BE2C (cell line): ENCODE results near the gene PHACTR3.

Experiments
- DNase-seq: peaks from one replicate; pipeline ENCODE4 v3.0.0-alpha.2; 2020
- H3K27me3 ChIP-seq: fragments of 250-450 bp; sonication (Bioruptor Pico); 2 replicates; pipeline ENCODE4 v1.5.1; 2020; ENCODE audit warnings: mild to moderate bottlenecking
- H3K36me3 ChIP-seq: fragments of 250-450 bp; sonication (Bioruptor Pico); 2 replicates; pipeline ENCODE4 v1.5.1; 2020; ENCODE audit warnings: mild to moderate bottlenecking
- H3K4me1 ChIP-seq: fragments of 250-450 bp; sonication (Bioruptor Pico); 2 replicates; pipeline ENCODE4 v1.5.1; 2020
- H3K4me3 ChIP-seq: 2 replicates; pipeline ENCODE4 v1.5.1; 2011; ENCODE audit warnings: low read depth, low read length
- H3K9me3 ChIP-seq: fragments of 250-450 bp; sonication (Bioruptor Pico); 2 replicates; pipeline ENCODE4 v1.5.1; 2020
- TF ChIP-seq, protein P1 (sequence below): IDR thresholded peaks from 2 replicates; pipeline ENCODE4 v1.5.1; 2012; ENCODE audit warnings: mild to moderate bottlenecking, low read depth, low read length

The PHACTR3 gene

GRCh38 chr20:59821201-59821600 lies 216.9 kb downstream of the PHACTR3 start:
- TF ChIP-seq, protein P1, sequence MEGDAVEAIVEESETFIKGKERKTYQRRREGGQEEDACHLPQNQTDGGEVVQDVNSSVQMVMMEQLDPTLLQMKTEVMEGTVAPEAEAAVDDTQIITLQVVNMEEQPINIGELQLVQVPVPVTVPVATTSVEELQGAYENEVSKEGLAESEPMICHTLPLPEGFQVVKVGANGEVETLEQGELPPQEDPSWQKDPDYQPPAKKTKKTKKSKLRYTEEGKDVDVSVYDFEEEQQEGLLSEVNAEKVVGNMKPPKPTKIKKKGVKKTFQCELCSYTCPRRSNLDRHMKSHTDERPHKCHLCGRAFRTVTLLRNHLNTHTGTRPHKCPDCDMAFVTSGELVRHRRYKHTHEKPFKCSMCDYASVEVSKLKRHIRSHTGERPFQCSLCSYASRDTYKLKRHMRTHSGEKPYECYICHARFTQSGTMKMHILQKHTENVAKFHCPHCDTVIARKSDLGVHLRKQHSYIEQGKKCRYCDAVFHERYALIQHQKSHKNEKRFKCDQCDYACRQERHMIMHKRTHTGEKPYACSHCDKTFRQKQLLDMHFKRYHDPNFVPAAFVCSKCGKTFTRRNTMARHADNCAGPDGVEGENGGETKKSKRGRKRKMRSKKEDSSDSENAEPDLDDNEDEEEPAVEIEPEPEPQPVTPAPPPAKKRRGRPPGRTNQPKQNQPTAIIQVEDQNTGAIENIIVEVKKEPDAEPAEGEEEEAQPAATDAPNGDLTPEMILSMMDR: no peak
- H3K36me3 ChIP-seq: no peaks in the 10 kb centered on the region
- H3K27me3 ChIP-seq: no peaks in the 10 kb centered on the region

DNA sequence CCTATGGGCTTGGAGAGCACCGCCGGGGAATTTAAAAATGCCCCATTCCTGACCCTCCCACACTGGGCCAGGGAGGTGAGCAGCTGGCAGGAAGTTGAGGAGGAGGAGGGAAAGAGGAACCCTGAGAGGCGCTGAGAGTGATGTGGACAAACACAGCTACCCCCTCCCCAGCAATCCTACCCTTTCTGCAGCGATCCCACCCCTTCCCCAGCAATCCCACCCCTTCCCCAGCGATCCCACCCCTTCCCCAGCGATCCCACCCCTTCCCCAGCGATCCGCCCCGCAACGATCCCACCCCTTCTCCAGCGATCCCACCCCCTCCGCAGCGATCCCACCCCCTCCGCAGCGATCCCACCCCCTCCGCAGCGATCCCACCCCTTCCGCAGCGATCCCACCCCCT lies 217.4 kb downstream of the PHACTR3 start:
- no peak overlapping the region for H3K4me3 ChIP-seq
- H3K27me3 ChIP-seq: no peaks in the 10 kb centered on the region
- H3K36me3 ChIP-seq: no peaks in the 10 kb centered on the region
- no peaks in the 10 kb centered on the region for H3K4me1 ChIP-seq
- H3K9me3 ChIP-seq: no peaks in the 10 kb centered on the region
- no peak for DNase-seq
- TF ChIP-seq, protein P1: no peak

More at GRCh38 chr20:59821201-59821600, 216.9 kb downstream of the PHACTR3 start:
- no peak for DNase-seq
- no peak overlapping the region for H3K4me3 ChIP-seq
- no peaks in the 10 kb centered on the region for H3K9me3 ChIP-seq
- no peaks in the 10 kb centered on the region for H3K4me1 ChIP-seq

DNA sequence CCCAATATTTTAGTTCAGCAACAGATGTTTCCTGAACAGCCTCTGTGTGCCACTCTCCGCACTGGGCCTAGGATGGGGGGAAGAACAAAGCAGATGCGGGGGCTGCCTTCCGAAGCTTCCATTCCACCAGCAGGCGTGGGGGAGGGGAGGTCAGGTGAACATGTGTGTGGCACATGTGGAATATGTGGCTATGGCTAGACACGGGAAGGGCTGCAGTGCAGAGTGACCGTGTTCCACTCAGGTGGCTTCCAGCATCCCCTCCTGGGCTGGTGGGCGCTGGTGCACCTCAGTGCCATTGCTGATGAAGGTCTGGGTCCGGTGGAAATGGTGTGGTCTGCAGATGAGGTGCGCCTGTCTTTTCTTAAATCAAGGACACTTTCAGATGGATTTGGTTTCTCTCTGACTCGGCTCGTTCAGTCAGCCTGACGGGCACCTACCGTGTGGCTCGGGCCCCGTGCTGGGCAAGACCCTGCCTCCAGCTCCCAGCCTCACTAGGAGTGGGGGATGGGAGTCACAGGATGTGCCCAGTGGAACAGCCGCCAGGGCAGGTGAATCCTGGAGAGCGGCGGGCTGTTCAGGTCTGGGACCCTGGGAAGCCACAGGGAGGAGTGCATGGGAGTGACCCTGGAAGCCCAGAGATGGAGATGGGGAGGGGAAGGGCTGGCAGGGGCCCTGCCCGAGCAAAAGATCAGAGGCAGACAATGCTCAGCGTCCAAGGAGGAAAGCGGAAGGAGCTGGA lies 218.1 kb downstream of the PHACTR3 start:
- DNase-seq: no peak
- H3K36me3 ChIP-seq: no peaks in the 10 kb centered on the region

DNA sequence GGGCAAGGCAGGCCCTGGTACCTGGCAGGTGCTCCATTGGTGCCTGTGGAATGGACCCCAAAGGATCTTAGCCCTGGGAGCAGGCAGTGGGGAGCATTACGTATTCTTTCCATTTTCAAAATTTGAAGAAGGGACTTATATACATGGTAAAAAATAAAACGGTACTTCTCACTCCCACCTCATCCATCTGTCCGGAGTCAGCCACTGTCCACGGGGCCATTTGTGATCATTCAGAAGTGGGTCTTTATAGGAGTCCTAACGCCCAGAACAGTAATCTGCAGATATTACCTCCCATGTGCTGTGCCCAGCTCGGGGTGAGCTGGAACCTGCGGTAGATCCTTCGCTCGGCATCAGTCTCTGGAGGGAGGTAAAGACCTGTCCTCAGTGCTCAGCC lies 218.7 kb downstream of the PHACTR3 start:
- no peak for DNase-seq
- TF ChIP-seq, protein P1: no peak
- no peaks in the 10 kb centered on the region for H3K36me3 ChIP-seq
- H3K27me3 ChIP-seq: no peaks in the 10 kb centered on the region
- no peak overlapping the region for H3K4me3 ChIP-seq
- no peaks in the 10 kb centered on the region for H3K9me3 ChIP-seq
- no peaks in the 10 kb centered on the region for H3K4me1 ChIP-seq

More for the DNA sequence above, 218.1 kb downstream of the PHACTR3 start:
- no peaks in the 10 kb centered on the region for H3K4me1 ChIP-seq
- H3K4me3 ChIP-seq: no peak overlapping the region
- TF ChIP-seq, protein P1: no peak
- H3K27me3 ChIP-seq: no peaks in the 10 kb centered on the region
- H3K9me3 ChIP-seq: no peaks in the 10 kb centered on the region

- no peak overlapping the region for H3K4me3 ChIP-seq
- H3K4me1 ChIP-seq: no peaks in the 10 kb centered on the region
- no peaks in the 10 kb centered on the region for H3K27me3 ChIP-seq
- no peak for DNase-seq
- no peaks in the 10 kb centered on the region for H3K36me3 ChIP-seq
- no peaks in the 10 kb centered on the region for H3K9me3 ChIP-seq
- TF ChIP-seq, protein P1: no peak
Measured at GRCh38 chr20:59823491-59824259, 219.3 kb downstream of the PHACTR3 start.
